Breast epithelium (tissue), 3 donors: ENCODE data around the gene WNT11.

Experiments used
- CTCF ChIP-seq, 3 donors: fragments of 450-650 bp; IDR thresholded peaks; one replicate each; pipeline ENCODE4 v1.5.1; 2016 to 2017; ENCODE audit warnings: antibody characterized with exemption in 3 of 3, mild to moderate bottlenecking in 3 of 3, moderate library complexity in 3 of 3
- POLR2A ChIP-seq: fragments of 450-650 bp; IDR thresholded peaks from one replicate; pipeline ENCODE4 v1.6.1; 2016; ENCODE audit warnings: antibody characterized with exemption, mild to moderate bottlenecking, moderate library complexity
- POLR2AphosphoS5 ChIP-seq, 3 donors: sonication (generic); formaldehyde crosslinking; IDR thresholded peaks; one replicate each; pipeline ENCODE4 v1.6.1; 2017; ENCODE audit warnings: antibody characterized with exemption in 3 of 3

GRCh38 chr11:76216536-76217325 is 10.4 kb upstream of the WNT11 start:
- TF ChIP-seq POLR2AphosphoS5 (IDR thresholded peaks at IDR 0.05) = no peak
- TF ChIP-seq CTCF (IDR thresholded peaks at IDR 0.05) = no peak
- TF ChIP-seq POLR2A = no peak
